ENCODE data around the gene NMUR1.
"Not testable (repeated sequence)": the region's sequence is repeated elsewhere in the genome, so short reads cannot be mapped to it uniquely, and the experiment has no call there.

Gene NMUR1, protein sequence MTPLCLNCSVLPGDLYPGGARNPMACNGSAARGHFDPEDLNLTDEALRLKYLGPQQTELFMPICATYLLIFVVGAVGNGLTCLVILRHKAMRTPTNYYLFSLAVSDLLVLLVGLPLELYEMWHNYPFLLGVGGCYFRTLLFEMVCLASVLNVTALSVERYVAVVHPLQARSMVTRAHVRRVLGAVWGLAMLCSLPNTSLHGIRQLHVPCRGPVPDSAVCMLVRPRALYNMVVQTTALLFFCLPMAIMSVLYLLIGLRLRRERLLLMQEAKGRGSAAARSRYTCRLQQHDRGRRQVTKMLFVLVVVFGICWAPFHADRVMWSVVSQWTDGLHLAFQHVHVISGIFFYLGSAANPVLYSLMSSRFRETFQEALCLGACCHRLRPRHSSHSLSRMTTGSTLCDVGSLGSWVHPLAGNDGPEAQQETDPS

GRCh38 chr2:231530099-231531011 lies at the start of gene NMUR1:
Gene NMUR1 (minus strand): TSS chr2:231530445. CDS start chr2:231530361, 84 bp downstream.
- DNase-seq, result peak in 13 of 51 donors; percentile 5 to 60 (median 19)

DNA sequence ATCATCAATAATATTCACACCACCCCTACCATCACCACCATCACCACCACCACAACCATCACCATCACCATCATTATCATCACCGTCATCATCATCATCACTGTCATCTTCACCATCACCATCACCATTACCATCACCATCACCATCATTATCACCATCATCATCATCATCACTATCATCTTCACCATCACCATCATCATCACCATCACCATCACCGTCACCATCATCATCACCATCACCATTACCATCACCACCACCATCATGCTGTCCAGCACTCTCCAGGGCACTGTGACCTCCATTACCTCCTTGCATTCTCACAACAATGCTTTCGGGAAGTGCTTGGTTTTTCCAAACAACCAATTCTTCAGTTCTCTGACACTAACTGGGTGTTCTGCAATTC lies 49.3 kb upstream of the NMUR1 start:
- no peak for DNase-seq

DNA sequence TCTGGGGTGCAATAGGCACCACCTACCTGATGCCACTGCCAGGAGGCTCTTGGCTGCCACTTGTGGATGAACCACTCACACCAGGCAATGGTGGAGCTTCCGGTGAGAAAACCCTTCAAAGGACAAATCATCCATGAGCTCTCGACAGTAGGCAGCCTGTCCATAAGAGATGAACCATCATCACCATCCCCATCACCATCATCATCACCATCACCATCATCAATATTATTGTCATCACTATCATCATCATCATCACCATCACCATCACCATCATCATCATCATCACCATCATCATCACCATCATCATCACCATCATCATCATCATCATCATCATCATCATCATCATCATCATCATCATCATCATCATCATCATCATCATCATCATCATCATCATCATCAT lies 48.4 kb upstream of the NMUR1 start:
- not testable (repeated sequence) for DNase-seq

GRCh38 chr2:231576465-231576864 lies 46.2 kb upstream of the NMUR1 start:
- no peak for DNase-seq

DNA sequence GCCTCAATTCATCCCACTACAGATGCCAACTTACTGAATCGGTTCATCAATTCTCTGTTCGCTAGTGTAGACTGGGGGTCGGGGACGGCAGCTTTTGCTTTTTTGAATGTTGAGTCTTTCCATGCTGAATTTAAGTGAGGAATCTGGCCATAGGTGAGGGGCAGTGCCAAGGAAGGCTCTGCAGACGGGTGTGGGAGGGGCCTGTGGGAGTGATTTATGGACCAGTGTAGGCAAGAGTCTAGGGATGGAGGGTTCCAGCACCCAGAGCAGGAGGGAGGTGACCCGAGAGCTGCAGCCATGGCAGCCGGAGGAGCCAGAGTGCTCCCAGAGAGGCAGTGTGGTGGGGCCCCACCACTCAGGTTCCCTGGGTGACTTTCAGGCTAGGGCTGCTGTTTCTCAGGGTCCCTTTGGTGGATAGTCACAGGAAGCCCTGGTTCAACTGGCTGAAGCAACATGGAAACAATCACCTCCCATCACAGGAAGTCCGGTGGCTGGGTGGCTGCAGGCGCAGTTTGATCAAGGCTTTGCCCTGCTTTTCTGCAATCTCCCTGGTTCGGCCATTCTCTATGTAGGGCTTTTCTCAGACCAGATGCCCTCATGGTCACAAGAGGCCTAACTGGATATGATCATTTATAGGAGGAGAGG lies 45.5 kb upstream of the NMUR1 start:
- no peak for DNase-seq

- no peak for DNase-seq
Measured at GRCh38 chr2:231573698-231574421, 43.6 kb upstream of the NMUR1 start.

- no peak for DNase-seq
Measured at GRCh38 chr2:231573096-231573495, 42.9 kb upstream of the NMUR1 start.

- no peak for DNase-seq
Measured at GRCh38 chr2:231571661-231572191, 41.5 kb upstream of the NMUR1 start.

DNA sequence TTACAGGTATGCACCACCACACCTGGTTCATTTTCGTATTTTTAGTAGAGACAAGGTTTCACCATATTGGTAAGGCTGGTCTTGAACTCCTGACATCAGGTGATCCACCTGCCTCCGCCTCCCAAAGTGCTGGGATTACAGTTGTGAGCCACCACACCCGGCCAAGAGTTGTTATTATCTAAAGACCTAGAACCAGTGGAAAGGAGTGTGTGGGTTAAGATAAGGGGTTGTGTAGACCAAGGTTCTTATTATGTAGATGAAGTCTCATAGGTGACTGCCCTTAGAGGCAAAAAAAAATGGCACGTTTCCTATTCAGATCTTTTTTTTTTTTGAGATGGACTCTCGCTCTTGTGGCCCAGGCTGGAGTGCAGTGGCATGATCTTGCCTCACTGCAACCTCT lies 40.7 kb upstream of the NMUR1 start:
- DNase-seq, result not testable (repeated sequence)

GRCh38 chr2:231568785-231569435 lies 38.7 kb upstream of the NMUR1 start:
- no peak for DNase-seq

DNA sequence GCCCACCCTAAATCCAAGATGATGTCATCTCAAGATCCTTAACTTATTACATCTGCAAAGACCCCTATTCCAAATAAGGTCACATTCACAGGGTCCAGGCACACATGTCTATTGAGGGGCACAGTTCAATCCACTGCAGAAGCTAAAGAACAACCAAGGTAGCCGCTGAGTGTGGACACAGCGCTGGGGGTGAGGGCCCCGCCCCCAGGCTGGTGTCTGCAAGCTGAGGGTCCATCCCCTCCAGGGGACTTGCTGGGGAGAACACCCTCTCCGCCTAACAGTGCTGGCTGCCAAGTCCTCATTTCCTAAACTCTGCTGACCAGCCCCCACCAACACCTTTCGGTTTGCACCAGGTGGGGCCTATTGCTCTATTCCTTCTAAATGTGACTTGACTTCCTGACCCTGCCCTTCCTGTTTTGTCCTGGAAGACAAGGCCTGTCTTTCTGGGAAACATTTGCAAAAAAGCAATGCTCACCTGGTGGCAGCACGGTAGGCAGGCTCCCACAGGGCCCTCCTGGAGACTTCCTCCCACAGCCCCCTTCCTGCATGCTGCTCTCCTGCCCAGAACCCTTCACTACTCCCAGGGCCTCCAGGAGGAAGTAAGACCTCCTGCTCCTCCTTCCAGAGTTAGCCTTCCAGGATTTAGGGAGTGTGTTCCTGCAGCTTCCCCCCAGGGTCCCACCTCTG lies 38.0 kb upstream of the NMUR1 start:
- DNase-seq, result no peak

DNA sequence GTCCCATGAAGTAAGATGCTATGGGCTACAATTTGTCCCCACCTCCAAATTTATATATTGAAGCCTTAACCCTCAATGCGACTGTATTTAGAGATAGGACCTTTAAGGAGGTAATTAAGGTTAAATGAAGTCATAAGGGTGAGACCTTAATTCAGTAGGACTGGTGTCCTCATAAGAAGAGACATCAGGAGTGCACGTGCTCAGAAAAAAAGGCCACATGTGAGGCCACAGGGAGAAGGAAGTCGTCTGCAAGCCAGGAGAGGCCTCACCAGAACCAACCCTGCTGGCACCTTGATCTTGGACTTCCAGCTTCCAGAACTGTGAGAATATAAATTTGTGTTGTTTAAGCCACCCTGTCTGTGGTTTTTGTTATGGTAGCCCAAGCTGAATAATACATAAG lies 36.9 kb upstream of the NMUR1 start:
- DNase-seq, result no peak

DNA sequence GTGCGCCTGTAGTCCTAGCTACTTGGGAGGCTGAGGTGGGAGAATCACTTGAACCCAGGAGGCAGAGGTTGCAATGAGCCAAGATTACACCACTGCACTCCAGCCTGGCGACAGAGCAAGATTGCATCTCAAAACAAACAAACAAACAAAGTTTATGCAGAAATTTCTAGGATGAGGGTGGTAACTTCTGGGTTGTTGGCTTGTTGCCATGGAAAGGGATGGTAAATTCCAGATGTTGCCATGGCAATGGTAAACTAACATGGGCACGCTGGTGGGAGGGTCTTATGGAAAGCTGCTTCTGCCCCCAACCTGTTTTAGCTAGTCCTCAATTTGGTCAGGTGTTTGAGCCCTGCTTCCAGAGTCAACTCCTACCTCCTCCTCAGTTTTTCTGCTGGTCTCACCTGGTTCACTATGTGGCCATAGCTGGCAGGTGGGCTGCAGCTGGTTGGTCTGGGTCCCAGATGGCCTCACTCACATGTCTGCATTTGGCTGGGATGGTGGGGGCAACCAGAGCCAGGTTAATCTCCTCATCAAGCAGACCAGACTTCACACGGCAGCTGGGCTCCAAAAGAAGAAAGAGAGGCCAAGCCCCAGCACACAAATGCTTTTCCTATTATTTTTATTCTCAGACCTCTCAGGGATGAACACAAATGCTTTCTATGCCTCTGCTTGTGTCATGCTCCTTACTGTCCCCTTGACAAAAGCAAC lies 35.8 kb upstream of the NMUR1 start:
- no peak for DNase-seq

DNA sequence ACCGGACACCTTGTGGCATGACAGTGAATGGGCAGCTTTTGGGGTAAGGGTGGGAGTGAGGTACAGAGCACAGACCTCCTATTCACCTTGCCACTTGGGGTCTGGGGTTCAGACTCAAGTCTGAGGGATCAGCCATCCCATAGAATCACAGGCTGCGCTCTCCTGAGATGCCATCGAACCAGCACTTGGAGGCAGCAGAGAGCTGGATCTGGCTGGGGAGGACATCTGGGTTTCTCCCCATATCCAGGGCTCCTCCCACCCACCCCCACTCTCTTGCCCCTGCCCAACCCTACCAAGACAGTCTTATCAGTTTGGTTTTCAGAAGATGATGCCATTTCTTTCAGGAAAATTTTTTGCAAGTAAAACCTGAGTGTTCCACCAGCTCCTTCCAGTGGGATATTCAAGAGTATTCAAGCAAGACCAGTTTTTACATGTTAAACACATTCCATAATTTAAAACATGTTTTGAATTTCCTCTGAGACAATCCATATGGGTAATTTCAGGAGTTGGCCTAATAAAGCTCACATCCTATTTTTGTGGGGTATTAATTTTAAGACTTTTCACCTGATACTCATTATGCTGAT lies 33.2 kb upstream of the NMUR1 start:
- DNase-seq, result peak in 43 of 51 donors; percentile 8 to 80 (median 49)

DNA sequence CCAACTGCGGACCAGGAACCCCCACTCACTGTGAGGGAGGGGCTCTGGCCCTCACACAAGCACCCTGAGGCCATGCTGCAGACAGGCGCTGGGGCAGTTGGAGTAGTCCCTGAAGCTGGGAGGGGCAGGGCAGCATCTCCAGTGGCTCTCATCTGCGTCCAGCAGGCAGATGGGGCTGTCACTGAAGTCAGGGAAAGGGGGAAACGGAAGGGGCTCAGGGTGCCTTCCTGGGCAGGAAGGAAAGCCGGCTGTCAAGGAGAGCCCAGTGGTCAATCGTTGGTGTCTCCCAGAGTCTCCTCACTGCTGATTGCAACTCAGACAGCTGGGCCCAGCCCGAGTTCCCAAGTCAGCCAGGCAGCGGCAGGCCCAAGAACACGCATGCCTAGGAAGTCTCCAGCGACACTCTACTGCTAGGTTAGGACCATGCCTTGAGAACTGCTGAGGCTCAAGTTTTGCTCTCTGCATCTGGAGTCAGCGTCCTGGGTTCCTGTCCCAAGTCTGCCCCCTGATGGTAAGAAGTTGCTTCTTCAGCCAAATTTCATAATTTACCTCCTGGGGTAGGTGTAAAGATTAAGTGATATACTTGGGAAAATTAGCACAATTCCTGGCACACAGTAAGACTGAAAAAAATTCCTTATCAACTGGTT lies 27.4 kb upstream of the NMUR1 start:
- peak in 28 of 51 donors; percentile 5 to 67 (median 38) for DNase-seq

GRCh38 chr2:231556981-231557380 lies 26.7 kb upstream of the NMUR1 start:
- DNase-seq, result no peak

DNA sequence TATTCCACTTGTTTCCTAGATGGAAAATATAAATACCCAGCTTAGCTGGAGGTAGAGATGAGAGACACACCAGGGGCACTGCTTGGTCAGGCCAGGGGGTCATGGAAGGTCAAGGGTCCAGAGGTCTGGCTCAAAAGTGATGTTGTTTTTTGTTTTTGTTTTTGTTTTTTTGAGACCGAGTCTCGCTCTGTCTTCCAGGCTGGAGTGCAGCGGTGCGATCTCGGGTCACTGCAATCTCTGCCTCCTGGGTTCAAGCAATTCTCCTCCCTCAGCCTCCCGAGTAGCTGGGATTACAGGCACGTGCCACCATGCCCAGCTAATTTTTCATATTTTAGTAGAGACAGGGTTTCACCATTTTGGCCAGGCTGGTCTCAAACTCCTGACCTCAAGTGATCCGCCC lies 26.3 kb upstream of the NMUR1 start:
- not testable (repeated sequence) for DNase-seq
